Cardiac muscle cell (in vitro differentiated cells and primary cell): ENCODE results near the gene KIF17. TPM values are rescaled to one million over a fixed set of nuclear protein-coding genes. Genes with fewer than 3 reads are reported as not detected.

ENCODE experiments used
- DNase-seq, 2 donors: peaks; one replicate each; pipeline versions ENCODE4 v3.0.0 to v3.0.0-alpha.2; 2010 to 2017; ENCODE audit warnings: low read depth in 1 of 2, low spot score in 1 of 2
- H3K27ac ChIP-seq: fragments of 200-600 bp; sonication (generic); 2 replicates; pipeline ENCODE4 v1.5.1; 2016
- H3K27me3 ChIP-seq: fragments of 200-600 bp; sonication (generic); 2 replicates; pipeline ENCODE4 v1.6.0; 2016; ENCODE audit warnings: control low read depth
- H3K36me3 ChIP-seq: fragments of 200-600 bp; sonication (generic); 2 replicates; pipeline ENCODE4 v1.5.1; 2016; ENCODE audit warnings: control low read depth
- H3K4me1 ChIP-seq: fragments of 200-600 bp; sonication (generic); 2 replicates; pipeline ENCODE4 v1.8.1; 2017; ENCODE audit warnings: low read depth, mild to moderate bottlenecking, mixed run types
- H3K4me3 ChIP-seq: fragments of 200-600 bp; sonication (generic); 2 replicates; pipeline ENCODE4 v1.5.1; 2016; ENCODE audit warnings: mild to moderate bottlenecking
- H3K9me3 ChIP-seq: fragments of 200-600 bp; sonication (generic); 2 replicates; pipeline ENCODE4 v1.5.1; 2017; ENCODE audit warnings: low read depth, mild to moderate bottlenecking, control low read depth
- CTCF ChIP-seq: IDR thresholded peaks from 2 replicates; pipeline ENCODE4 v1.5.1; 2012; ENCODE audit warnings: low read depth, mild to moderate bottlenecking, low read length
- polyA plus RNA-seq: library from polyadenylated mRNA; unstranded; fragments of >200 nt; fragmentation: Nextera tagmentation; extraction: Ambion mirVana; gene quantifications from 2 replicates; pipeline ENCODE4 v1.2.1, GENCODE V29; 2016
- total RNA-seq: library from RNA; depleted of rRNA; stranded (reverse); fragments of >200 nt; gene quantifications from 2 replicates; pipeline ENCODE4 v1.2.3, GENCODE V29; 2016

The KIF17 gene
- total and polyA plus RNA-seq, 2 experiments from 2014 or later = 1.1 to 15.0 TPM

- peak in 1 of 2 donors; percentile 7 for DNase-seq
- Histone ChIP-seq H3K27ac (peak overlapping the region; percentile 97), H3K9me3 (no peaks in the 10 kb centered on the region), H3K36me3 (no peaks in the 10 kb centered on the region), H3K4me3 (peak overlapping the region; percentile 94), H3K4me1 (no peaks in the 10 kb centered on the region), H3K27me3 (no peaks in the 10 kb centered on the region)
- TF ChIP-seq CTCF = no peak
These were observed 83.7 kb downstream of the KIF17 start for GRCh38 chr1:20634065-20634593.

- H3K4me3 ChIP-seq = peak within 1 kb of the TSS; percentile 94
- peak within 1 kb of the TSS; percentile 97 for H3K27ac ChIP-seq
- no peaks in the 10 kb centered on the region for H3K36me3 ChIP-seq
- H3K4me1 ChIP-seq = no peaks in the 10 kb centered on the region
- H3K9me3 ChIP-seq = no peaks in the 10 kb centered on the region
- peak; percentile 77 to 92 for DNase-seq
- no peaks in the 10 kb centered on the region for H3K27me3 ChIP-seq
- TF ChIP-seq CTCF = peak; percentile 95
These were observed 84.4 kb downstream of the KIF17 start, which contains the start of gene PINK1 for GRCh38 chr1:20633190-20634064. Gene PINK1, plus strand, starts transcription at chr1:20633458. Its CDS starts 91 bp downstream, at chr1:20633549.

GRCh38 chr1:20632386-20632785 is 85.4 kb downstream of the KIF17 start:
- no peak overlapping the region for H3K27ac ChIP-seq

GRCh38 chr1:20630729-20631128 is 87.1 kb downstream of the KIF17 start:
- peak in 1 of 2 donors; percentile 49 for DNase-seq
- no peak for TF ChIP-seq CTCF
- no peaks in the 10 kb centered on the region for H3K27me3 ChIP-seq
- H3K36me3 ChIP-seq = no peaks in the 10 kb centered on the region
- no peak overlapping the region for H3K4me3 ChIP-seq
- no peaks in the 10 kb centered on the region for H3K9me3 ChIP-seq
- no peaks in the 10 kb centered on the region for H3K4me1 ChIP-seq
- no peak overlapping the region for H3K27ac ChIP-seq

More at GRCh38 chr1:20632386-20632785, 85.4 kb downstream of the KIF17 start:
- H3K9me3 ChIP-seq = no peaks in the 10 kb centered on the region
- DNase-seq = no peak
- H3K36me3 ChIP-seq = no peaks in the 10 kb centered on the region
- no peaks in the 10 kb centered on the region for H3K27me3 ChIP-seq
- no peak overlapping the region for H3K4me3 ChIP-seq
- TF ChIP-seq CTCF = no peak
- H3K4me1 ChIP-seq = no peaks in the 10 kb centered on the region

- Histone ChIP-seq H3K9me3 (no peaks in the 10 kb centered on the region), H3K4me3 (no peak overlapping the region), H3K36me3 (no peaks in the 10 kb centered on the region), H3K4me1 (no peaks in the 10 kb centered on the region), H3K27me3 (no peaks in the 10 kb centered on the region), H3K27ac (no peak overlapping the region)
- no peak for DNase-seq
- no peak for TF ChIP-seq CTCF
These were observed 91.3 kb downstream of the KIF17 start for GRCh38 chr1:20626524-20626923.
